Esophagus (tissue), 2 donors: ENCODE data around the gene UFC1. TPM values are rescaled to one million over a fixed set of nuclear protein-coding genes. Genes with fewer than 3 reads are reported as not detected.
"Not testable (repeated sequence)": the region's sequence is repeated elsewhere in the genome, so short reads cannot be mapped to it uniquely, and the experiment has no call there.

Experiments used
- H3K27ac ChIP-seq, 2 donors: one replicate each; pipeline ENCODE4 v1.5.1; 2013; ENCODE audit warnings: low read depth in 2 of 2, mild to moderate bottlenecking in 2 of 2, inconsistent platforms in 1 of 2, low read length in 1 of 2, moderate library complexity in 1 of 2
- H3K27me3 ChIP-seq, 2 donors: one replicate each; pipeline ENCODE4 v1.6.1; 2013; ENCODE audit warnings: low read length in 2 of 2, control low read depth in 1 of 2, mild to moderate bottlenecking in 1 of 2; ENCODE audit not compliant: insufficient read depth in 2 of 2, control insufficient read depth in 1 of 2
- H3K36me3 ChIP-seq, 2 donors: one replicate each; pipeline ENCODE4 v1.6.1; 2013; ENCODE audit warnings: low read length in 1 of 2; ENCODE audit not compliant: control insufficient read depth in 2 of 2, insufficient read depth in 2 of 2
- H3K4me1 ChIP-seq, 2 donors: one replicate each; pipeline ENCODE4 v1.6.1; 2013; ENCODE audit warnings: low read length in 1 of 2; ENCODE audit not compliant: control insufficient read depth in 2 of 2, insufficient read depth in 2 of 2
- H3K4me3 ChIP-seq, 2 donors: one replicate each; pipeline ENCODE4 v1.5.1; 2013; ENCODE audit warnings: low read length in 2 of 2, mild to moderate bottlenecking in 2 of 2, low read depth in 1 of 2, moderate library complexity in 1 of 2
- H3K9me3 ChIP-seq, 2 donors: one replicate each; pipeline ENCODE4 v1.6.1; 2013; ENCODE audit warnings: mild to moderate bottlenecking in 2 of 2, low read depth in 1 of 2, low read length in 1 of 2, moderate library complexity in 1 of 2; ENCODE audit not compliant: control insufficient read depth in 2 of 2, insufficient read depth in 1 of 2
- WGBS, 2 donors: extraction: QIAGEN DNeasy Blood & Tissue Kit; methylation state at CpG; one replicate each; pipeline ENCODE4 v1.1.7; 2013; 5-methylcytosine and 5-hydroxymethylcytosine counted together
- polyA plus RNA-seq, 2 donors: library from polyadenylated mRNA; stranded (reverse); fragments of 200-250 nt; gene quantifications; one replicate each; pipeline ENCODE4 v1.2.3, GENCODE V29; 2013
- donor health status: healthy with polysubstance abuse.
- donor health status: Bipolar disorder and iron deficiency.

The UFC1 gene
- polyA plus RNA-seq = 100 to 1,000 TPM in 1 of 2 donors, 10 to 100 TPM in 1; 94.3 to 132 TPM

DNA sequence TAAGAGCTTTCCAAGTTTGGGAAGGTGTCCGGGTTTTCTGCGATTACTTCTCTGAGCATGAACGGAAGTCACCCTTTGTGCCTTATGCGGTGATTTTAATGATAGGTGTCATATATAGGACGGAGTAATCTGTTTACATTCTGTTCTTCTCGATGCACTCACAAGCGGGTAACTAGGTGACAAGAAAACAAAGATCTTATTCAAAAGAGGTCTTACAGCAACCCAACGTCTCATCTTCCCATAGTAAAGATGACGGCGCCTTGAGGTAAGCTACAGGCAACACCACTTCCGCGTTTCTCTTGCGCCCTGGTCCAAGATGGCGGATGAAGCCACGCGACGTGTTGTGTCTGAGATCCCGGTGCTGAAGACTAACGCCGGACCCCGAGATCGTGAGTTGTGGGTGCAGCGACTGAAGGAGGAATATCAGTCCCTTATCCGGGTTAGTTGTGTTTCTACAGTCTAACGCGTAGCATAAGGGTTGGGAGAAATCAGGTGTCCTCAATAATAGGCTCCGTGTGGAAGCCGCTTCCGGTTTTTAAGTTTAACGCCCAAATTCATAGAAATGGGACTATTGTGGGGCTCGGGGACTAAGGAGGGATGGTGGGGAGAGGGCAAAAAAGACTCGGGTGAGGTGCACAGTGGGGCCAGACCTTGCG lies at the start of gene UFC1:
UFC1 (plus strand) TSS at position 297 of the 656 bp plus-strand sequence; CDS start at position 317, 20 bp downstream.
- H3K4me3 ChIP-seq = peak within 1 kb of the TSS; percentile 74 to 96
- peak within 1 kb of the TSS; percentile 98 to 100 for H3K27ac ChIP-seq
- peaks cover 0 to 4% of the 10 kb centered on the region in 2 donors for H3K36me3 ChIP-seq
- no peaks in the 10 kb centered on the region for H3K27me3 ChIP-seq
- peaks cover 0 to 2% of the 10 kb centered on the region in 2 donors for H3K4me1 ChIP-seq
- 0 to 1% methylated on average over 33 of the region's 33 CpGs for WGBS, 2 donors
- no peaks in the 10 kb centered on the region for H3K9me3 ChIP-seq

GRCh38 chr1:161106431-161106830 lies 47.3 kb upstream of the UFC1 start:
- 89 to 99% methylated on average over 1 of the region's 1 CpG for WGBS, 2 donors
- Histone ChIP-seq H3K36me3 (peaks cover 0 to 5% of the 10 kb centered on the region in 2 donors), H3K27me3 (no peaks in the 10 kb centered on the region), H3K4me1 (no peaks in the 10 kb centered on the region), H3K9me3 (no peaks in the 10 kb centered on the region), H3K27ac (no peak overlapping the region), H3K4me3 (no peak overlapping the region)

- WGBS, 2 donors = 94 to 97% methylated on average over 3 of the region's 3 CpGs
- Histone ChIP-seq H3K4me3 (no peak overlapping the region), H3K27me3 (no peaks in the 10 kb centered on the region), H3K4me1 (no peaks in the 10 kb centered on the region), H3K27ac (no peak overlapping the region), H3K9me3 (no peaks in the 10 kb centered on the region), H3K36me3 (no peaks in the 10 kb centered on the region)
Measured at GRCh38 chr1:161111117-161111516, 42.7 kb upstream of the UFC1 start.

- Histone ChIP-seq H3K27me3 (no peaks in the 10 kb centered on the region), H3K36me3 (no peaks in the 10 kb centered on the region), H3K27ac (no peak overlapping the region), H3K4me3 (no peak overlapping the region), H3K4me1 (no peaks in the 10 kb centered on the region), H3K9me3 (no peaks in the 10 kb centered on the region)
- 83 to 84% methylated on average over 2 of the region's 2 CpGs for WGBS, 2 donors
Measured at GRCh38 chr1:161111527-161111926, 42.3 kb upstream of the UFC1 start.

- Histone ChIP-seq H3K4me1 (peaks cover under 1 to 4% of the 10 kb centered on the region in 2 donors), H3K36me3 (no peaks in the 10 kb centered on the region), H3K9me3 (no peaks in the 10 kb centered on the region), H3K27ac (no peak overlapping the region), H3K27me3 (no peaks in the 10 kb centered on the region), H3K4me3 (no peak overlapping the region)
- 87 to 95% methylated on average over 1 of the region's 1 CpG for WGBS, 2 donors
Measured at GRCh38 chr1:161113915-161114314, 39.9 kb upstream of the UFC1 start.

DNA sequence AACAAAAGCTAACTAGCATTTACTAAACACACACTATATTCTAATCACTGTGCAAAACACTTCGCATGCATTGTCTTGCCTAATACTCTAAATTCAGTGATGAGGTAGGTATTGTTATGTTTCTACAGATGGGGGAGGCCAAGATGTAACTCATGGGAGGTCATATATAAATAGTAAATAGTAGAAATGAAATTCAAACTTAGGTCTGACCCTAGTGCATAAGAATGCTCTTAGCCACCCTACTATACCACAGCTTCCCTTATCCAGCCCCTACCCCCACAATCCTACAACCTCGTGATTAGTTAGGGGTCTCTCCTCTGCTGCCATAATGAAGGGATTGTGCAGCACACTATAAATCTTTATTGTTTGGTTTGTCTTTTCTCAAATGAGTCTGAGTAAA lies 39.2 kb upstream of the UFC1 start:
- WGBS, 2 donors = 76 to 81% methylated on average over 2 of the region's 2 CpGs
- no peaks in the 10 kb centered on the region for H3K36me3 ChIP-seq
- no peak overlapping the region for H3K4me3 ChIP-seq
- H3K4me1 ChIP-seq = peaks cover 2 to 10% of the 10 kb centered on the region in 2 donors
- H3K27me3 ChIP-seq = no peaks in the 10 kb centered on the region
- H3K27ac ChIP-seq = no peak overlapping the region
- H3K9me3 ChIP-seq = no peaks in the 10 kb centered on the region

DNA sequence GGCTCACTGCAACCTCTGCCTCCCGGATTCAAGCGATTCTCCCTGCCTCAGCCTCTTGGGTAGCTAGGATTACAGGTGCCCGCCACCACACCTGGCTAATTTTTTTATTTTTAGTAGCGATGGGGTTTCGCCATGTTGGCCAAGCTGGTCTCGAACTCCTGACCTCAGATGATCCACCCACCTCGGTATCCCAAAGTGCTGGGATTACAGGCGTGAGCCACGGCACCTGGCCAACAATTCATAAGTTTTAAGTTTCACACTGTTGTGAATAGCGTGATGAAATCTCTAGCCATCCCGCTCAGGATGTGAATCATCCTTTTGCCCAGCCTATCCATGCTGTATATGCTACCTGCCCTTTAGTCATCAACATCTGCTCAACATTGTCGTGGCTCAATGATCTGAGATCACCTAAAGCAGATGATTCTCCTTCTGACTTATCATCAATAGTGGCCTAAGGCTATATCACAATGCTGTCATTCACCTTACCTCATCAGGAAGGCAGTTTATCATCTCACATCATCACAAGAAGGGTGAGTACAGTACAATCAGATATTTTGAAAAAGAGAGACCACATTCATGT lies 38.6 kb upstream of the UFC1 start:
- H3K4me3 ChIP-seq = no peak overlapping the region
- no peaks in the 10 kb centered on the region for H3K27me3 ChIP-seq
- H3K9me3 ChIP-seq = no peaks in the 10 kb centered on the region
- H3K27ac ChIP-seq = peak overlapping the region in 1 of 2 donors; percentile 47
- peaks cover under 1 to 3% of the 10 kb centered on the region in 2 donors for H3K36me3 ChIP-seq
- WGBS, 2 donors = 65 to 70% methylated on average over 12 of the region's 12 CpGs
- peaks cover 2 to 10% of the 10 kb centered on the region in 2 donors for H3K4me1 ChIP-seq

DNA sequence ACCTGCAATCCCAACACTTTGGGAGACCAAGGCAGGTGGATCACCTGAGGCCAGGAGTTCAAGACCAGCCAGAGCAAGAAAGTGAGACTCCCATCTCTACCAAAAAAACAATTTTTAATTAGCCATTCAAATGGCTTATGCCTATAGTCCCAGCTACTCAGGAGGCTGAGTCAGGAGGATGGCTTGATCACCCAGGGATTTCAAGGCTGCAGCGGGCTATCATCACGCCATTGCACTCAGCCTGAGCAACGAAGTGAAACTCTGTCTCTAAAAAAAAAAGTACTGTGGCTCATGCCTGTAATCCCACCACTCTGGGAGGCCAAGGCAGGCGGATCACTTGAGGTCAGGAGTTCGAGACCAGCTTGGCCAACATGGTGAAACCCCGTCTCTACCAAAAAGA lies 37.8 kb upstream of the UFC1 start:
- 88 to 90% methylated on average over 6 of the region's 6 CpGs for WGBS, 2 donors

DNA sequence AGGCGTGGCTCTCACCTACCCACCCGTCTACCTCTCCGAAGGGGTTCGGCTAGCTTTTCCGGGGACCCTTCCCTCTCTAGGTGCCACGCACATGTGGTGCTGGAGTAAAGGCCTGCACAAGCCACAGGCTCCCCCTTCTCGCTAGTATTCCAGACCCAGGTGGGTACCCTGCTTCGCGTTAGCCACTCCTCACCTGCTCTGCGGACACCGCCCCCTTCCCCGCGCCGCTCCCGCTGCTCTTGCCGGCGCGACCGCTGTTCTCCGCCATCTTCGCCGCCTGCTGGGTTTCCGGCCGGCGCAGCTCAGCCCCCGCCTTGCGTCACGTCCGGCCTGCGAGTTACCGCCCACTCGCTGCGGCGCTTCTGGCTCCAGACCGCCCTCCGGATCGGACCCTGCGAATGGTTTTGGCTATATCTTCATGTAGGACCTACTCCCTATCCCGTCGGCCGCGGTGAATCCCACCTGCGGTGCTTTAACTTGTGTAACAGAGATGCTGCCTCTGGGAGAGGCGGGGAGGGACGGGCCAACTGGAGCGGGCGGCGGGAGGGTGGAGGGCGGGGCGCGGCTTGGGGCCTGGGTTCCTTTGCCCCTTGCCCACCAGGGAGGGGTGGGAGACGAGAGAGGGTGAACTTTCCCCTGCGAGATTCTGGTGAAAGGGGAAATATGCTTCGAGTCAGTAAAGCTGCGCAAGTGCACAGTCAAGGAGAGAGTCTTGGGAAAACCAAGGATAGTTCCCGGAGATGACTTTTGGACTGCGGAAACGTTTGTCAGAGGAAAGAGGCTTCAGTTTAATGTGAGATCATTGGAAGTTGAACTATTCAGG lies 35.8 kb upstream of the UFC1 start, which contains the start of the genes NIT1 and PFDN2:
NIT1 (plus strand) TSS at position 347 of the 823 bp plus-strand sequence; CDS start at position 419, 72 bp downstream.
PFDN2 (minus strand) TSS at position 279 of the 823 bp plus-strand sequence; CDS start at position 268, 11 bp downstream.
- Histone ChIP-seq H3K36me3 (peaks cover 10 to 22% of the 10 kb centered on the region in 2 donors), H3K4me1 (peaks cover 2 to 12% of the 10 kb centered on the region in 2 donors), H3K9me3 (no peaks in the 10 kb centered on the region), H3K27me3 (no peaks in the 10 kb centered on the region), H3K27ac (peak within 1 kb of the TSS; percentile 92 to 99), H3K4me3 (peak within 1 kb of the TSS; percentile 96 to 100)
- WGBS, 2 donors = 1% methylated on average over 57 to 58 of the region's 58 CpGs

More for the DNA sequence above, 37.8 kb upstream of the UFC1 start:
- H3K4me1 ChIP-seq = peaks cover 2 to 12% of the 10 kb centered on the region in 2 donors
- H3K4me3 ChIP-seq, H3K27me3 ChIP-seq, H3K36me3 ChIP-seq, H3K27ac ChIP-seq, H3K9me3 ChIP-seq: not testable (repeated sequence)
